SK-N-SH (cell line): ENCODE results near the gene BMPR1A. TPM values are rescaled to one million over a fixed set of nuclear protein-coding genes. Genes with fewer than 3 reads are reported as not detected.

ENCODE experiments used
- CTCF ChIA-PET: fragments of 300-600, 350-600 bp; formaldehyde crosslinking; extraction: SDS; loops from one replicate; lab custom pipeline; 2021; lab: Yijun Ruan, JAX
- POLR2A ChIA-PET: fragments of 350-600 bp; sonication (Branson Sonifier 250); formaldehyde crosslinking; extraction: SDS; loops from one replicate; lab custom pipeline; 2020; ENCODE audit warnings: antibody characterized with exemption, inconsistent platforms; lab: Yijun Ruan, JAX
- DNase-seq: peaks from one replicate; pipeline ENCODE4 v3.0.0; 2012
- H2AFZ ChIP-seq: fragments of 200-600 bp; sonication (generic); 2 replicates; pipeline ENCODE4 v1.8.1; 2016; ENCODE audit warnings: antibody characterized with exemption, mild to moderate bottlenecking, low read depth
- H3F3A ChIP-seq: fragments of 200-600 bp; sonication (generic); replicated peaks from 2 replicates; pipeline ENCODE3; 2016; ENCODE audit warnings: antibody characterized with exemption, mild to moderate bottlenecking; ENCODE audit not compliant: insufficient read depth
- H3K27ac ChIP-seq, 2 experiments: fragments of 200-500 bp in 1 of 2; fragments of 200-600 bp in 1 of 2; sonication (Bioruptor generic) in 1 of 2; sonication (generic), shearing (Covaris generic) in 1 of 2; 2 replicates each; pipeline versions ENCODE4 v1.5.1 to v1.6.1; 2014 to 2016; ENCODE audit warnings: low read depth in 2 of 2, inconsistent platforms in 1 of 2, low read length in 1 of 2, mild to moderate bottlenecking in 1 of 2, mixed read lengths in 1 of 2
- H3K27me3 ChIP-seq: fragments of 200-600 bp; sonication (generic), shearing (Covaris generic); 2 replicates; pipeline ENCODE4 v1.6.1; 2016; ENCODE audit warnings: mixed run types; ENCODE audit not compliant: insufficient read depth
- H3K36me3 ChIP-seq, 2 experiments: fragments of 200-500 bp in 1 of 2; fragments of 200-600 bp in 1 of 2; sonication (Bioruptor generic) in 1 of 2; sonication (generic) in 1 of 2; replicated peaks in 1 of 2; 2 replicates each; pipeline versions ENCODE3 to v1.5.1; 2014 to 2016; ENCODE audit warnings: low read length in 1 of 2, mild to moderate bottlenecking in 1 of 2; ENCODE audit not compliant: insufficient read depth in 2 of 2, control insufficient read depth in 1 of 2
- H3K4me1 ChIP-seq, 2 experiments: fragments of 200-500 bp in 1 of 2; fragments of 200-600 bp in 1 of 2; sonication (Bioruptor generic) in 1 of 2; sonication (generic), shearing (Covaris generic) in 1 of 2; 2 replicates each; pipeline versions ENCODE4 v1.5.1 to v1.6.1; 2014 to 2016; ENCODE audit warnings: low read depth in 1 of 2, low read length in 1 of 2, mixed run types in 1 of 2; ENCODE audit not compliant: insufficient read depth in 2 of 2, control insufficient read depth in 1 of 2
- H3K4me2 ChIP-seq: fragments of 200-600 bp; sonication (generic), shearing (Covaris generic); 2 replicates; pipeline ENCODE4 v1.6.1; 2017; ENCODE audit warnings: mixed run types
- H3K4me3 ChIP-seq, 2 experiments: fragments of 200-500 bp in 1 of 2; fragments of 200-600 bp in 1 of 2; sonication (Bioruptor generic) in 1 of 2; sonication (generic), shearing (Covaris generic) in 1 of 2; 2 replicates each; pipeline versions ENCODE4 v1.5.1 to v1.8.1; 2014 to 2016; ENCODE audit warnings: low read depth in 2 of 2, inconsistent platforms in 1 of 2, low read length in 1 of 2, mild to moderate bottlenecking in 1 of 2, mixed read lengths in 1 of 2, moderate library complexity in 1 of 2
- H3K79me2 ChIP-seq: fragments of 200-600 bp; sonication (generic); 2 replicates; pipeline ENCODE4 v1.8.1; 2017; ENCODE audit warnings: mild to moderate bottlenecking; ENCODE audit not compliant: insufficient read depth
- H3K9ac ChIP-seq: fragments of 200-600 bp; sonication (generic); 2 replicates; pipeline ENCODE4 v1.6.1; 2017; ENCODE audit warnings: mixed run types
- H3K9me2 ChIP-seq: fragments of 200-600 bp; sonication (generic); 2 replicates; pipeline ENCODE4 v1.6.1; 2017; ENCODE audit warnings: mixed run types
- H3K9me3 ChIP-seq: fragments of 200-600 bp; sonication (generic); 2 replicates; pipeline ENCODE4 v1.6.1; 2017; ENCODE audit warnings: mixed run types, mild to moderate bottlenecking, moderate library complexity
- H4K20me1 ChIP-seq: fragments of 200-600 bp; sonication (generic); 2 replicates; pipeline ENCODE4 v1.6.1; 2017; ENCODE audit warnings: mild to moderate bottlenecking, mixed run types; ENCODE audit not compliant: insufficient read depth
- EP300 ChIP-seq, 2 experiments: IDR thresholded peaks; 2 replicates each; pipeline versions ENCODE4 v1.4.0 to v1.6.1; 2012; ENCODE audit warnings: borderline replicate concordance in 1 of 2, low read depth in 1 of 2, low read length in 1 of 2
- IRF3 ChIP-seq: fragments of 150-350 bp; IDR thresholded peaks from 2 replicates; pipeline ENCODE4 v1.6.1; 2016; ENCODE audit warnings: mild to moderate bottlenecking, low read depth, low read length
- MXI1 ChIP-seq: IDR thresholded peaks from 2 replicates; pipeline ENCODE4 v1.6.1; 2012; ENCODE audit warnings: mild to moderate bottlenecking, low read depth, low read length, improper control_type of control experiment
- NRF1 ChIP-seq: IDR thresholded peaks from 2 replicates; pipeline ENCODE4 v1.6.1; 2012; ENCODE audit warnings: low read depth, mild to moderate bottlenecking, low read length
- POLR2AphosphoS5 ChIP-seq: IDR thresholded peaks from 2 replicates; pipeline ENCODE4 v1.6.1; 2012; ENCODE audit warnings: low read depth, low read length
- RAD21 ChIP-seq: IDR thresholded peaks from 2 replicates; pipeline ENCODE4 v1.6.1; 2012; ENCODE audit warnings: mild to moderate bottlenecking, low read length
- SMC3 ChIP-seq: IDR thresholded peaks from 2 replicates; pipeline ENCODE4 v1.6.1; 2012; ENCODE audit warnings: low read depth, low read length, improper control_type of control experiment
- TEAD4 ChIP-seq: IDR thresholded peaks from 2 replicates; pipeline ENCODE4 v1.4.0; 2012; ENCODE audit warnings: mild to moderate bottlenecking, borderline replicate concordance; ENCODE audit not compliant: insufficient read depth
- WGBS: methylation state at CpG from one replicate; pipeline ENCODE4 v1.1.6; 2017; ENCODE audit warnings: low lambda C conversion rate; 5-methylcytosine and 5-hydroxymethylcytosine counted together
- polyA plus RNA-seq, 3 experiments: library from polyadenylated mRNA; depleted of rRNA; stranded (reverse); fragments of >200 nt; gene quantifications; 2 replicates each; pipeline ENCODE4 v1.2.3, GENCODE V29; 2012
- TF ChIP-seq, protein P1 (sequence below): IDR thresholded peaks from 2 replicates; pipeline ENCODE4 v1.6.1; 2012; ENCODE audit warnings: mild to moderate bottlenecking, low read depth, low read length, moderate library complexity
- TF ChIP-seq, protein P2 (sequence below): IDR thresholded peaks from 2 replicates; pipeline ENCODE4; 2012

Gene BMPR1A
- polyA plus RNA-seq, 1 of the 3 experiments (the other 2 are of a cell fraction): 12.7 TPM

DNA sequence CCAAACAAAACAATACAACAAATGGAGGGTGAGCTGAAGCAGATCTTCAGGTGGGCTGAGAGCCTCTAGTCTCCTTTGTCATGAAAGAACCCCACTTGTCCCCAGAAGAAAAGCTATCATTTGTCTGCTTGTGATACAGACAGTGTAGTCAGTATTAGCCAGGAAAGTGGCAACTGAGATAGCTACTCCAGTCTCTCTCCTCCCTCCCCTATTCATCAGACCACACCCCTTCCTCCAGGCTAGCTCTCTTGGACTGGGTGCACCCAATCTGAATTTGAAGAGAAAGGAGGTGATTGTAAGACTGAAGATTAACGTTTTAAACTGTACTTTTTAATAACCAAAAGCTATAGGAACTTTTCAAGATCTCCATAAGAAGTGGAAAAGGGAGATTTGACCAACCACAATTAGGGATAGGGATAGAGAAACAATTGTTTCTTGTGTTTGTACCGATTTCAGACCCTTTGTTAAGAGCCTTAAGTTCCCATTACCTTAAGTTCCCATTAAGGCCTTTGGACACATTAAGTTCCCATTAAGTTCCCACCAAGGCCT is 14.1 kb downstream of the BMPR1A start (continued):
- TF ChIP-seq, protein P1, sequence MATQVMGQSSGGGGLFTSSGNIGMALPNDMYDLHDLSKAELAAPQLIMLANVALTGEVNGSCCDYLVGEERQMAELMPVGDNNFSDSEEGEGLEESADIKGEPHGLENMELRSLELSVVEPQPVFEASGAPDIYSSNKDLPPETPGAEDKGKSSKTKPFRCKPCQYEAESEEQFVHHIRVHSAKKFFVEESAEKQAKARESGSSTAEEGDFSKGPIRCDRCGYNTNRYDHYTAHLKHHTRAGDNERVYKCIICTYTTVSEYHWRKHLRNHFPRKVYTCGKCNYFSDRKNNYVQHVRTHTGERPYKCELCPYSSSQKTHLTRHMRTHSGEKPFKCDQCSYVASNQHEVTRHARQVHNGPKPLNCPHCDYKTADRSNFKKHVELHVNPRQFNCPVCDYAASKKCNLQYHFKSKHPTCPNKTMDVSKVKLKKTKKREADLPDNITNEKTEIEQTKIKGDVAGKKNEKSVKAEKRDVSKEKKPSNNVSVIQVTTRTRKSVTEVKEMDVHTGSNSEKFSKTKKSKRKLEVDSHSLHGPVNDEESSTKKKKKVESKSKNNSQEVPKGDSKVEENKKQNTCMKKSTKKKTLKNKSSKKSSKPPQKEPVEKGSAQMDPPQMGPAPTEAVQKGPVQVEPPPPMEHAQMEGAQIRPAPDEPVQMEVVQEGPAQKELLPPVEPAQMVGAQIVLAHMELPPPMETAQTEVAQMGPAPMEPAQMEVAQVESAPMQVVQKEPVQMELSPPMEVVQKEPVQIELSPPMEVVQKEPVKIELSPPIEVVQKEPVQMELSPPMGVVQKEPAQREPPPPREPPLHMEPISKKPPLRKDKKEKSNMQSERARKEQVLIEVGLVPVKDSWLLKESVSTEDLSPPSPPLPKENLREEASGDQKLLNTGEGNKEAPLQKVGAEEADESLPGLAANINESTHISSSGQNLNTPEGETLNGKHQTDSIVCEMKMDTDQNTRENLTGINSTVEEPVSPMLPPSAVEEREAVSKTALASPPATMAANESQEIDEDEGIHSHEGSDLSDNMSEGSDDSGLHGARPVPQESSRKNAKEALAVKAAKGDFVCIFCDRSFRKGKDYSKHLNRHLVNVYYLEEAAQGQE: no peak
- TF ChIP-seq TEAD4: no peak
- TF ChIP-seq EP300 (IDR thresholded peaks at IDR 0.05; ENCODE audit: borderline replicate concordance in 1 of 2, low read depth in 1 of 2, low read length in 1 of 2): no peak
- TF ChIP-seq, all 33 proteins: peak for 0

- H3K9ac ChIP-seq: no peak overlapping the region
- H3K27me3 ChIP-seq: no peaks in the 10 kb centered on the region
- no peak for DNase-seq
- TF ChIP-seq POLR2AphosphoS5 (no peak), RAD21 (no peak), IRF3 (no peak), NRF1 (no peak), EP300 (IDR thresholded peaks at IDR 0.05; ENCODE audit: borderline replicate concordance in 1 of 2, low read depth in 1 of 2, low read length in 1 of 2) (no peak), MXI1 (no peak), SMC3 (no peak)
- TF ChIP-seq, protein P2, sequence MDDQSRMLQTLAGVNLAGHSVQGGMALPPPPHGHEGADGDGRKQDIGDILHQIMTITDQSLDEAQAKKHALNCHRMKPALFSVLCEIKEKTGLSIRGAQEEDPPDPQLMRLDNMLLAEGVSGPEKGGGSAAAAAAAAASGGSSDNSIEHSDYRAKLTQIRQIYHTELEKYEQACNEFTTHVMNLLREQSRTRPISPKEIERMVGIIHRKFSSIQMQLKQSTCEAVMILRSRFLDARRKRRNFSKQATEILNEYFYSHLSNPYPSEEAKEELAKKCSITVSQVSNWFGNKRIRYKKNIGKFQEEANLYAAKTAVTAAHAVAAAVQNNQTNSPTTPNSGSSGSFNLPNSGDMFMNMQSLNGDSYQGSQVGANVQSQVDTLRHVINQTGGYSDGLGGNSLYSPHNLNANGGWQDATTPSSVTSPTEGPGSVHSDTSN: no peak
- TF ChIP-seq, all 33 proteins: peak for 0
- Histone ChIP-seq H3K79me2 (peaks cover 100% of the 10 kb centered on the region), H3K4me2 (no peak overlapping the region), H3K9me2 (no peaks in the 10 kb centered on the region), H3K27ac (no peak overlapping the region), H3K4me1 (peaks cover 15 to 19% of the 10 kb centered on the region in 2 experiments; a peak in 3 of 4 replicates), H4K20me1 (peaks cover 67% of the 10 kb centered on the region), H3K4me3 (no peak overlapping the region), H3K9me3 (no peaks in the 10 kb centered on the region), H3K36me3 (no peaks in the 10 kb centered on the region), H2AFZ (no peak overlapping the region), H3F3A (peaks cover 20% of the 10 kb centered on the region)
- WGBS: 84% methylated on average over 6 of the region's 6 CpGs
- CTCF ChIA-PET: no interaction called here
- POLR2A ChIA-PET: interaction anchor here (0.6 kb wide), 1 partner anchor 85 kb away, joined by 3 read pairs; no protein-coding TSS in a partner anchor
Observed at GRCh38 chr10:86773498-86773897, 17.1 kb downstream of the BMPR1A start.
